Naive thymus-derived CD4-positive, alpha-beta T cell (primary cell): ENCODE data around the gene GPR137B. TPM values are rescaled to one million over a fixed set of nuclear protein-coding genes. Genes with fewer than 3 reads are reported as not detected.

ENCODE experiments used
- ATAC-seq: fragments of 150-1000 bp; cut with Tn5 transposase; 2 replicates; pipeline ENCODE4 v1.10.0; 2021; ENCODE audit warnings: mild to moderate bottlenecking, moderate library complexity
- CTCF ChIA-PET: fragments of 350-600 bp; sonication (Branson Sonifier 250); formaldehyde crosslinking; loops from one replicate; lab custom pipeline; 2021; ENCODE audit warnings: antibody characterized with exemption; lab: Charles Lee
- POLR2A ChIA-PET: fragments of 350-600 bp; sonication (Branson Sonifier 250); formaldehyde crosslinking; loops from one replicate; lab custom pipeline; 2021; ENCODE audit warnings: antibody characterized with exemption, inconsistent platforms; lab: Charles Lee
- DNase-seq, 9 donors: peaks; one replicate each; pipeline versions ENCODE4 v3.0.0 to v3.0.0-alpha.2; 2020 to 2022; ENCODE audit warnings: mixed read lengths in 1 of 9
- H3K27ac ChIP-seq: one replicate; pipeline ENCODE4 v1.7.0; 2013; ENCODE audit warnings: mild to moderate bottlenecking, low read depth, low read length, moderate library complexity
- H3K27me3 ChIP-seq, 2 donors: one replicate each; pipeline ENCODE4 v1.7.0; 2013; ENCODE audit warnings: low read length in 2 of 2, mild to moderate bottlenecking in 2 of 2, moderate library complexity in 2 of 2; ENCODE audit not compliant: control insufficient read depth in 2 of 2, insufficient read depth in 2 of 2
- H3K36me3 ChIP-seq, 3 experiments: 1 replicate in 2 of 3; 2 replicates in 1 of 3; pipeline ENCODE4 v1.7.0; 2013; ENCODE audit warnings: low read length in 3 of 3, mild to moderate bottlenecking in 3 of 3, moderate library complexity in 1 of 3; ENCODE audit not compliant: insufficient read depth in 3 of 3, control insufficient read depth in 2 of 3
- H3K4me1 ChIP-seq, 2 donors: one replicate each; pipeline ENCODE4 v1.7.0; 2013; ENCODE audit warnings: low read length in 2 of 2, mild to moderate bottlenecking in 2 of 2, moderate library complexity in 1 of 2; ENCODE audit not compliant: control insufficient read depth in 2 of 2, insufficient read depth in 2 of 2
- H3K4me3 ChIP-seq: 2 replicates; pipeline ENCODE4 v1.7.0; 2013; ENCODE audit warnings: mild to moderate bottlenecking, low read length
- H3K9me3 ChIP-seq, 3 experiments: 1 replicate in 2 of 3; 2 replicates in 1 of 3; pipeline ENCODE4 v1.7.0; 2013; ENCODE audit warnings: low read length in 3 of 3; ENCODE audit not compliant: control insufficient read depth in 2 of 3
- H3K27ac Mint-ChIP-seq, 9 donors: one replicate each; pipeline ENCODE4 v1.8.0; 2020 to 2022; ENCODE audit warnings: mixed read lengths in 9 of 9, mild to moderate bottlenecking in 8 of 9, moderate library complexity in 5 of 9, inconsistent platforms in 2 of 9
- H3K27me3 Mint-ChIP-seq, 5 donors: one replicate each; pipeline ENCODE4 v1.8.0; 2021 to 2022; ENCODE audit warnings: mixed read lengths in 5 of 5, mild to moderate bottlenecking in 1 of 5
- H3K36me3 Mint-ChIP-seq, 5 donors: one replicate each; pipeline ENCODE4 v1.8.0; 2020 to 2022; ENCODE audit warnings: mixed read lengths in 5 of 5, mild to moderate bottlenecking in 3 of 5, inconsistent platforms in 1 of 5
- H3K4me1 Mint-ChIP-seq, 7 donors: one replicate each; pipeline ENCODE4 v1.8.0; 2020 to 2022; ENCODE audit warnings: mixed read lengths in 7 of 7, mild to moderate bottlenecking in 3 of 7, inconsistent platforms in 1 of 7
- H3K4me3 Mint-ChIP-seq, 10 donors: one replicate each; pipeline ENCODE4 v1.8.0; 2020 to 2022; ENCODE audit warnings: mild to moderate bottlenecking in 10 of 10, mixed read lengths in 10 of 10, moderate library complexity in 6 of 10, inconsistent platforms in 2 of 10
- H3K9me3 Mint-ChIP-seq, 11 donors: one replicate each; pipeline ENCODE4 v1.8.0; 2020 to 2022; ENCODE audit warnings: mixed read lengths in 11 of 11, mild to moderate bottlenecking in 4 of 11, inconsistent platforms in 1 of 11, moderate library complexity in 1 of 11
- intact Hi-C, 2 donors: fragments of 100-400 bp; cut with micrococcal nuclease; formaldehyde crosslinking; loops; one replicate each; pipeline ENCODE4 v1.15.1; 2023
- polyA plus RNA-seq, 2 donors: library from polyadenylated mRNA; unstranded; fragments of 300-500 nt; fragmentation: Illumina TruSeq; gene quantifications; one replicate each; pipeline ENCODE4 v1.2.3, GENCODE V29; 2021
- total RNA-seq, 6 experiments: library from RNA in 5 of 6; stranded (reverse) in 5 of 6; gene quantifications; 1 replicate in 5 of 6; 2 replicates in 1 of 6; pipeline ENCODE4 v1.2.3 and lab custom pipeline; 2021 to 2026

Gene GPR137B
- total and polyA plus RNA-seq, 7 experiments from 2014 or later = 2.8 to 15.3 (median 7.0) TPM

DNA sequence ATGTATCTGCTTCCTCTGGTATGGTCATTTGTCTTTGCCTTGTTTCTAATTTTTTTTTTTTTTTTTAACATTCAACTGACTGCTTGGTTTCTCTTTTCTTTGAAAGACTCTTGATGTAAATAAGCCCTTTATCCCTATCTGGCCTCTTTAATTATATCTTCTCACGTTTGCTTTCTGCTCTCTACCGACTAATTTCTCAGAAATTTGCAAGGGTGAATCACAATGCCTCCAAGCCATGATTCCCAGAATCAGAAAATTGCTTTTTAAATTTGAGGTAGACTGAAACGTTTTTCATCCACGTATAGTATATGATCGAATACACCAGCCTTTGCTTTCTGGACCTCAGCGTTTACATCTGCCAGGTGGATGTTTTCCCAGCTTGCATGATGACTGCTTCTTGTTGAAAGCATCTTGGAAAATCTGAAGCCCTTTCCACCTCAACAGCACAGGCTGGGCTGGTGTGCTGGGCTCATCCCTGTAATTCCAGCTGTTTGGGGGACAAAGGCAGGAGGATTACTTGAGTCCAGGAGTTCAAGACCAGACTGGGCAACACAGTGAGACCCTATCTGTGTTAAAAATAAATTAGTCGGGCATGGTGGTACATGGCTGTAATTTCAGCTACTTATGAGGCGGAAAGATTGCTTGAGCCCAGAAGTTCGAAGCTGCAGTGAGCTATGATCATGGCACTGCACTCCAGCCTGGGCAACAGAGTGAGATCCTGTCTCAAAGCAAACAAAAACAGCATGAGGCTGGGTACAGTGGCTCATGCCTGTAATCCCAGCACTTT, 35.0 kb upstream of the GPR137B start:
- ATAC-seq = no peak
- POLR2A ChIA-PET = no interaction called here
- CTCF ChIA-PET = interaction anchor here (0.6 to 2.2 kb wide), 4 partner anchors 33 to 384 kb away, joined by 3 to 9 read pairs (median 4); no protein-coding TSS in a partner anchor
- H3K4me3 Mint-ChIP-seq = no peak overlapping the region
- no peak for DNase-seq
- Histone ChIP-seq H3K27ac (no peak overlapping the region), H3K36me3 (no peaks in the 10 kb centered on the region), H3K4me3 (no peak overlapping the region), H3K27me3 (no peaks in the 10 kb centered on the region), H3K4me1 (no peaks in the 10 kb centered on the region), H3K9me3 (no peaks in the 10 kb centered on the region)
- peaks cover 0 to 9% (median 4%) of the 10 kb centered on the region in 7 donors for H3K4me1 Mint-ChIP-seq
- peaks cover 0 to 3% (median 0%) of the 10 kb centered on the region in 5 donors for H3K27me3 Mint-ChIP-seq
- no peaks in the 10 kb centered on the region for H3K36me3 Mint-ChIP-seq
- H3K27ac Mint-ChIP-seq = no peak overlapping the region
- H3K9me3 Mint-ChIP-seq = no peaks in the 10 kb centered on the region
- intact Hi-C loops = loop anchor here (5.0 to 10.0 kb wide), 5 partner anchors 175 to 1697 kb away; partner anchors contain the start of genes ERO1B (in 1 of the 2) and HEATR1 (in 1 of the 2)

GRCh38 chr1:236108027-236108648, 34.2 kb upstream of the GPR137B start:
- ChIA-PET CTCF (interaction anchor here (0.6 to 1.4 kb wide), 5 partner anchors 25 to 382 kb away, joined by 3 to 9 read pairs (median 3); no protein-coding TSS in a partner anchor), POLR2A (no interaction called here)
- no peak overlapping the region for H3K27ac Mint-ChIP-seq
- intact Hi-C loops = loop anchor here (5.0 to 10.0 kb wide), 5 partner anchors 174 to 1697 kb away; partner anchors contain the start of genes ERO1B (in 1 of the 2) and HEATR1 (in 1 of the 2)
- Histone ChIP-seq H3K27me3 (no peaks in the 10 kb centered on the region), H3K9me3 (no peaks in the 10 kb centered on the region), H3K27ac (no peak overlapping the region), H3K4me3 (no peak overlapping the region), H3K36me3 (no peaks in the 10 kb centered on the region), H3K4me1 (no peaks in the 10 kb centered on the region)
- peaks cover 0 to 3% (median 0%) of the 10 kb centered on the region in 5 donors for H3K27me3 Mint-ChIP-seq
- no peaks in the 10 kb centered on the region for H3K9me3 Mint-ChIP-seq
- H3K4me3 Mint-ChIP-seq = no peak overlapping the region
- ATAC-seq (no peak), DNase-seq (no peak)
- no peaks in the 10 kb centered on the region for H3K36me3 Mint-ChIP-seq
- H3K4me1 Mint-ChIP-seq = peaks cover 0 to 9% (median 4%) of the 10 kb centered on the region in 7 donors

- Mint-ChIP-seq H3K4me3 (no peak overlapping the region), H3K36me3 (no peaks in the 10 kb centered on the region), H3K9me3 (peaks cover 0 to 1% (median 0%) of the 10 kb centered on the region in 11 donors), H3K27ac (no peak overlapping the region), H3K4me1 (peaks cover 0 to 6% (median 0%) of the 10 kb centered on the region in 7 donors), H3K27me3 (peaks cover 0 to 2% (median 0%) of the 10 kb centered on the region in 5 donors)
- DNase-seq = no peak
- no peak for ATAC-seq
- POLR2A ChIA-PET = no interaction called here
- Histone ChIP-seq H3K27me3 (no peaks in the 10 kb centered on the region), H3K4me3 (no peak overlapping the region), H3K4me1 (no peaks in the 10 kb centered on the region), H3K27ac (no peak overlapping the region), H3K36me3 (no peaks in the 10 kb centered on the region), H3K9me3 (no peaks in the 10 kb centered on the region)
- CTCF ChIA-PET = interaction anchor here (0.6 kb wide), 1 partner anchor 20 kb away, joined by 3 read pairs; no protein-coding TSS in a partner anchor
- intact Hi-C loops = no loop called here
These were observed 32.2 kb upstream of the GPR137B start for GRCh38 chr1:236110137-236110536.

- H3K36me3 ChIP-seq = no peaks in the 10 kb centered on the region
- Mint-ChIP-seq H3K4me3 (no peak overlapping the region), H3K9me3 (peaks cover 0 to 1% (median 0%) of the 10 kb centered on the region in 11 donors), H3K27ac (no peak overlapping the region), H3K27me3 (peaks cover 0 to 2% (median 0%) of the 10 kb centered on the region in 5 donors), H3K4me1 (peaks cover 0 to 5% (median 0%) of the 10 kb centered on the region in 7 donors), H3K36me3 (no peaks in the 10 kb centered on the region)
- no peak for ATAC-seq
- H3K27me3 ChIP-seq = no peaks in the 10 kb centered on the region
- ChIA-PET POLR2A (no interaction called here), CTCF (interaction anchor here (0.5 to 1.4 kb wide), 3 partner anchors 12 to 540 kb away, joined by 3 to 5 read pairs (median 4); no protein-coding TSS in a partner anchor)
- no peak for DNase-seq
- no peaks in the 10 kb centered on the region for H3K4me1 ChIP-seq
- intact Hi-C loops = no loop called here
- no peak overlapping the region for H3K4me3 ChIP-seq
- no peak overlapping the region for H3K27ac ChIP-seq
- no peaks in the 10 kb centered on the region for H3K9me3 ChIP-seq
These were observed 30.6 kb upstream of the GPR137B start for GRCh38 chr1:236111527-236112331.

DNA sequence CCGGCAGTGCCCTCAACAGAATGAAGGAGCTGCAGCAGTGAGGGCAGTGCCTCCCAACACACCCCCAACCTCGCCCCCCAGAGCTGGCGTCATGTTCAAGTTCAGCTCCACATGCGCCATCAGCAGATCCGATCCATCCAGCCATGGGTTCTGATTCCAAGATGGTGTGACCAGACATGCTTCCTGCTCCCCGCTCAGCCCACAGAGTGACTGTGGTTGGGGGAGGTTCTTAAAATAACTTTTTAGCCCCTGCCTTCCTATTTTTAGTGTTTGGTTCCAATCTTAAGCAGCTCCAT, 30.1 kb upstream of the GPR137B start:
- ChIA-PET CTCF (interaction anchor here (0.7 kb wide), 1 partner anchor 13 kb away, joined by 4 read pairs; no protein-coding TSS in a partner anchor), POLR2A (no interaction called here)
- intact Hi-C loops = no loop called here
- no peak overlapping the region for H3K4me3 ChIP-seq
- no peaks in the 10 kb centered on the region for H3K9me3 ChIP-seq
- peaks cover 0 to 2% (median 0%) of the 10 kb centered on the region in 7 donors for H3K4me1 Mint-ChIP-seq
- no peak overlapping the region for H3K27ac ChIP-seq
- no peak for DNase-seq
- H3K27ac Mint-ChIP-seq = no peak overlapping the region
- peaks cover 0 to 1% (median 0%) of the 10 kb centered on the region in 11 donors for H3K9me3 Mint-ChIP-seq
- H3K27me3 Mint-ChIP-seq = peaks cover 0 to 2% (median 0%) of the 10 kb centered on the region in 5 donors
- H3K36me3 Mint-ChIP-seq = no peaks in the 10 kb centered on the region
- no peak for ATAC-seq
- no peaks in the 10 kb centered on the region for H3K36me3 ChIP-seq
- H3K4me3 Mint-ChIP-seq = no peak overlapping the region
- H3K4me1 ChIP-seq = no peaks in the 10 kb centered on the region
- H3K27me3 ChIP-seq = no peaks in the 10 kb centered on the region

- H3K9me3 ChIP-seq = no peaks in the 10 kb centered on the region
- intact Hi-C loops = no loop called here
- H3K27ac Mint-ChIP-seq = no peak overlapping the region
- no peak overlapping the region for H3K4me3 Mint-ChIP-seq
- H3K27me3 ChIP-seq = no peaks in the 10 kb centered on the region
- peaks cover 0 to 2% (median 0%) of the 10 kb centered on the region in 7 donors for H3K4me1 Mint-ChIP-seq
- ChIA-PET CTCF (no interaction called here), POLR2A (no interaction called here)
- no peak for ATAC-seq
- peaks cover 0 to 5% (median 0%) of the 10 kb centered on the region in 5 donors for H3K27me3 Mint-ChIP-seq
- peaks cover 0 to 1% (median 0%) of the 10 kb centered on the region in 11 donors for H3K9me3 Mint-ChIP-seq
- no peak overlapping the region for H3K27ac ChIP-seq
- H3K36me3 Mint-ChIP-seq = no peaks in the 10 kb centered on the region
- no peaks in the 10 kb centered on the region for H3K36me3 ChIP-seq
- H3K4me3 ChIP-seq = no peak overlapping the region
- DNase-seq = no peak
- H3K4me1 ChIP-seq = no peaks in the 10 kb centered on the region
These were observed 28.9 kb upstream of the GPR137B start for GRCh38 chr1:236113324-236114032.
